WTC11 (cell line): ENCODE data around the gene SLC12A9.

Experiments
- ATF2 ChIP-seq: sonication (generic); formaldehyde crosslinking; IDR thresholded peaks from 2 replicates; pipeline ENCODE4 v1.8.1; 2022; ENCODE audit warnings: low read depth, missing genetic modification reagents, borderline replicate concordance
- CBFB ChIP-seq: sonication (generic); formaldehyde crosslinking; IDR thresholded peaks from 2 replicates; pipeline ENCODE4 v1.8.1; 2022; ENCODE audit warnings: mild to moderate bottlenecking, low read depth, missing genetic modification reagents
- CREM ChIP-seq: sonication (generic); formaldehyde crosslinking; IDR thresholded peaks from 2 replicates; pipeline ENCODE4 v1.8.1; 2022; ENCODE audit warnings: mild to moderate bottlenecking, missing genetic modification reagents, moderate library complexity
- CTCF ChIP-seq: fragments of 200-600 bp; IDR thresholded peaks from 2 replicates; pipeline ENCODE4 v1.8.0; 2022; ENCODE audit warnings: antibody characterized with exemption
- E2F4 ChIP-seq: sonication (generic); formaldehyde crosslinking; IDR thresholded peaks from 2 replicates; pipeline ENCODE4 v1.8.1; 2022; ENCODE audit warnings: low read depth, mild to moderate bottlenecking, moderate library complexity, missing genetic modification reagents, borderline replicate concordance
- ELF4 ChIP-seq: sonication (generic); formaldehyde crosslinking; IDR thresholded peaks from 2 replicates; pipeline ENCODE4 v1.8.1; 2022; ENCODE audit warnings: low read depth, mild to moderate bottlenecking, moderate library complexity, missing genetic modification reagents
- ESRRA ChIP-seq: sonication (generic); formaldehyde crosslinking; IDR thresholded peaks from 2 replicates; pipeline ENCODE4 v1.8.1; 2022; ENCODE audit warnings: mild to moderate bottlenecking, missing genetic modification reagents, borderline replicate concordance
- MAX ChIP-seq: sonication (generic); formaldehyde crosslinking; IDR thresholded peaks from 2 replicates; pipeline ENCODE4 v1.8.0; 2022; ENCODE audit warnings: mild to moderate bottlenecking, missing genetic modification reagents
- NFYB ChIP-seq: sonication (generic); formaldehyde crosslinking; conservative IDR thresholded peaks from 2 replicates; pipeline ENCODE4 v1.8.0; 2022; ENCODE audit warnings: low read depth, missing genetic modification reagents
- TEAD1 ChIP-seq: sonication (generic); formaldehyde crosslinking; IDR thresholded peaks from 2 replicates; pipeline ENCODE4 v1.8.0; 2022; ENCODE audit warnings: mild to moderate bottlenecking, missing genetic modification reagents
- ZBTB21 ChIP-seq: sonication (generic); formaldehyde crosslinking; IDR thresholded peaks from 2 replicates; pipeline ENCODE4 v1.8.1; 2023; ENCODE audit warnings: mild to moderate bottlenecking, missing genetic modification reagents, borderline replicate concordance
- ZNF512 ChIP-seq: sonication (generic); formaldehyde crosslinking; IDR thresholded peaks from 2 replicates; pipeline ENCODE4 v1.8.1; 2022; ENCODE audit warnings: missing genetic modification reagents, borderline replicate concordance
- ZNF532 ChIP-seq: fragments of 250-450 bp; sonication (Bioruptor Pico); IDR thresholded peaks from 2 replicates; pipeline ENCODE4 v1.9.0; 2021; ENCODE audit warnings: mild to moderate bottlenecking, borderline replicate concordance

GRCh38 chr7:100893318-100893895 lies 40.9 kb downstream of the SLC12A9 start:
- no peak for TF ChIP-seq ZBTB21 (CRISPR knock-in tag)
- TF ChIP-seq CTCF = no peak
- TF ChIP-seq CBFB (CRISPR knock-in tag) = no peak
- no peak for TF ChIP-seq ATF2 (CRISPR knock-in tag)
- no peak for TF ChIP-seq ZNF512 (CRISPR knock-in tag)
- no peak for TF ChIP-seq CREM (CRISPR knock-in tag)
- no peak for TF ChIP-seq ELF4 (CRISPR knock-in tag)
- no peak for TF ChIP-seq MAX
- TF ChIP-seq ESRRA (CRISPR knock-in tag) = no peak
- TF ChIP-seq NFYB (CRISPR knock-in tag) = no peak
- no peak for TF ChIP-seq E2F4 (CRISPR knock-in tag)
- no peak for TF ChIP-seq TEAD1
- TF ChIP-seq ZNF532 (CRISPR knock-in tag) = no peak
